K562 (cell line): ENCODE measurements around the gene AGK. TPM values are rescaled to one million over a fixed set of nuclear protein-coding genes. Genes with fewer than 3 reads are reported as not detected.

Experiments
- AFF1 ChIP-seq, 2 experiments: fragments of 450-650 bp; IDR thresholded peaks; 2 replicates each; pipeline ENCODE4 v1.6.1; 2018; ENCODE audit warnings: mild to moderate bottlenecking in 2 of 2, low read depth in 1 of 2; ENCODE audit not compliant: partially characterized antibody in 2 of 2
- ARID1B ChIP-seq: fragments of 450-650 bp; IDR thresholded peaks from 2 replicates; pipeline ENCODE4 v1.6.1; 2016; ENCODE audit warnings: antibody characterized with exemption, mild to moderate bottlenecking, inconsistent platforms
- CBX3 ChIP-seq, 2 experiments: IDR thresholded peaks; 1 replicate in 1 of 2; 2 replicates in 1 of 2; pipeline ENCODE4 v1.6.1; 2012; ENCODE audit warnings: inconsistent platforms in 2 of 2, low read length in 2 of 2, borderline replicate concordance in 1 of 2, control low read depth in 1 of 2
- EP300 ChIP-seq: IDR thresholded peaks from 2 replicates; pipeline ENCODE4 v1.6.1; 2012; ENCODE audit warnings: low read length, improper control_type of control experiment
- POU5F1 ChIP-seq: fragments of 150-350 bp; IDR thresholded peaks from 2 replicates; pipeline ENCODE4 v1.6.1; 2014; ENCODE audit warnings: borderline replicate concordance, low read length, low read depth, mild to moderate bottlenecking; ENCODE audit not compliant: partially characterized antibody
- REST ChIP-seq, 2 experiments: fragments of 450-650 bp; formaldehyde crosslinking in 1 of 2; IDR thresholded peaks; 2 replicates each; pipeline versions ENCODE4 v1.4.0 to v1.6.1; 2014 to 2020; ENCODE audit warnings: mild to moderate bottlenecking in 2 of 2, borderline replicate concordance in 1 of 2, low read depth in 1 of 2
- SMC3 ChIP-seq: conservative IDR thresholded peaks from 2 replicates; pipeline ENCODE4 v1.6.1; 2011; ENCODE audit warnings: low read depth, low read length, improper control_type of control experiment; ENCODE audit not compliant: insufficient read depth
- ZBTB11 ChIP-seq, 3 experiments: fragments of 200-800 bp in 1 of 3; fragments of 250-450 bp in 1 of 3; fragments of 450-650 bp in 1 of 3; sonication (Bioruptor Pico) in 1 of 3; sonication (Bioruptor generic) in 1 of 3; formaldehyde crosslinking in 1 of 3; IDR thresholded peaks; 2 replicates each; pipeline versions ENCODE4 v1.6.1 to v1.8.0; 2016 to 2022; ENCODE audit warnings: mild to moderate bottlenecking in 2 of 3, missing genetic modification characterization in 2 of 3, missing compliant biosample characterization in 1 of 3, moderate library complexity in 1 of 3
- ZNF12 ChIP-seq: sonication (generic); formaldehyde crosslinking; IDR thresholded peaks from 2 replicates; pipeline ENCODE4 v1.4.0; 2020; ENCODE audit warnings: mild to moderate bottlenecking, missing genetic modification reagents
- polyA plus RNA-seq, 8 experiments: library from polyadenylated mRNA; depleted of rRNA in 4 of 8; stranded (reverse) in 5 of 8; unstranded in 3 of 8; fragments of >200 nt; fragmentation: Nextera tagmentation in 2 of 8; fragmentation: Illumina TruSeq in 1 of 8; extraction: Ambion mirVana in 2 of 8; extraction: Trizol in 1 of 8; gene quantifications; 2 replicates each; pipeline versions ENCODE4 v1.2.1 to v1.2.3, GENCODE V29; 2011 to 2014; ENCODE audit warnings: inconsistent platforms in 1 of 8, missing spikeins in 1 of 8
- total RNA-seq, 7 experiments: library from RNA; depleted of rRNA in 6 of 7; stranded (reverse); fragments of >200 nt in 6 of 7; fragmentation: Illumina TruSeq in 2 of 7; extraction: Trizol in 2 of 7; gene quantifications; 2 replicates each; pipeline versions ENCODE4 v1.2.1 to v1.2.3, GENCODE V29; 2011 to 2021; ENCODE audit warnings: low replicate concordance in 1 of 7

Gene AGK
- total and polyA plus RNA-seq, 9 of the 15 experiments (the other 6 are each of a cell fraction or from before 2014, with no cell fraction given) = 50.7 to 128 (median 71.8) TPM

DNA sequence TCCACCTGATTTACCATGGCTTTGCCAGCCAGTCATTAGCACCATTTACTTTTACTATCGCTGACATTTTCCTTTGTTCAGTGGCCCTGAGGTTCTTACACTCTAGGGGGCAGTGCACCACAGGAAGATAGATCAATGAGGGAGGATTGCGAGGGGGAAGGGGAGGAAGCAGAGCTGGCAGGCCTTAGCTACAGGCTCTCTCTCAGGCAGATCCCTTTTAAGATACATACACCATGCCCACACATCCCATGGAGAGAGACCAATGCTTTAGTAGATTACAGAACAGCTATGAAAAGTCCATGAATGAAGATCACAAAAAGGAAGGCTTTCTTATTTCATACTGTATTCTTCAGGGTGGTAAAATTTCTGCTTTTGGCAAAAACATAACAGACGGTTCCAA is 103.3 kb downstream of the AGK start (continued):
- TF ChIP-seq AFF1 (IDR thresholded peaks at IDR 0.05; ENCODE audit: low read depth in 1 of 2, partially characterized antibody in 2 of 2) (no peak), POU5F1 (no peak), ARID1B (no peak), EP300 (no peak), SMC3 (peak; percentile 57), ZBTB11 (CRISPR knock-in tag; IDR thresholded peaks at IDR 0.05) (peak in 1 of 3 experiments; percentile 70; a peak in 2 of 6 replicates), REST (IDR thresholded peaks at IDR 0.05; ENCODE audit: borderline replicate concordance) (peak; percentile 62; the same call in 1 of the 2 replicates), REST (CRISPR knock-in tag; IDR thresholded peaks at IDR 0.05; ENCODE audit: low read depth) (no peak), ZNF12 (no peak), CBX3 (IDR thresholded peaks at IDR 0.05; ENCODE audit: borderline replicate concordance in 1 of 2, low read length in 2 of 2) (0 out of 3 replicates have a peak, but pooled peaks of 1 of the 2 experiments have one; percentile 39)
